HG02763 (cell line): ENCODE measurements around the gene ZNF773.

Source experiments
- ATAC-seq: cut with Tn5 transposase; IDR thresholded peaks from one replicate; pipeline ENCODE4 v1.9.1; 2021; ENCODE audit warnings: mild to moderate bottlenecking, moderate library complexity; ENCODE audit not compliant: unreplicated experiment

Gene ZNF773

GRCh38 chr19:57557659-57558058 is 57.9 kb downstream of the ZNF773 start:
- no peak for ATAC-seq
